PC-3 (cell line): Measurements from ENCODE around the gene NFIX. TPM values are rescaled to one million over a fixed set of nuclear protein-coding genes. Genes with fewer than 3 reads are reported as not detected.

Experiments used
- ATAC-seq: fragments of 200-7000 bp; cut with Tn5 transposase; 2 replicates; pipeline ENCODE4 v1.9.1; 2020; ENCODE audit warnings: mild to moderate bottlenecking, moderate library complexity
- BruUV-seq: library from RNA; stranded (reverse); fragments of 400-500 nt; replicated peaks from 2 replicates; lab custom pipeline; 2021; lab: Mats Ljungman, UMichigan
- CTCF ChIA-PET: fragments of 300-600 bp; sonication (Branson Sonifier 250); formaldehyde crosslinking; loops from one replicate; lab custom pipeline; 2022; ENCODE audit warnings: antibody characterized with exemption; lab: Charles Lee
- POLR2A ChIA-PET: fragments of 300-600 bp; sonication (Branson Sonifier 250); formaldehyde crosslinking; loops from one replicate; lab custom pipeline; 2022; ENCODE audit warnings: antibody characterized with exemption; ENCODE audit not compliant: unreplicated experiment; lab: Charles Lee
- DNase-seq: peaks from one replicate; pipeline ENCODE4 v3.0.0-alpha.2; 2015
- H2AFZ ChIP-seq: fragments of 300-600 bp; sonication (generic); 2 replicates; pipeline ENCODE4 v1.6.0; 2016; ENCODE audit warnings: antibody characterized with exemption, low read length
- H3F3A ChIP-seq: fragments of 300-600 bp; sonication (generic); one replicate; pipeline ENCODE4 v1.6.0; 2017; ENCODE audit warnings: antibody characterized with exemption, low read length, control low read depth, mild to moderate bottlenecking; ENCODE audit not compliant: unreplicated experiment
- H3K27ac ChIP-seq: fragments of 300-600 bp; sonication (generic); 2 replicates; pipeline ENCODE4 v1.5.1; 2016; ENCODE audit warnings: mild to moderate bottlenecking, low read length
- H3K27me3 ChIP-seq: fragments of 300-600 bp; sonication (generic); 2 replicates; pipeline ENCODE4 v1.6.1; 2016; ENCODE audit warnings: low read length, mixed read lengths
- H3K36me3 ChIP-seq: fragments of 300-600 bp; sonication (generic); 2 replicates; pipeline ENCODE4 v1.6.1; 2016; ENCODE audit warnings: low read depth, mixed run types, low read length, mixed read lengths
- H3K4me1 ChIP-seq: fragments of 300-600 bp; sonication (generic); 2 replicates; pipeline ENCODE4 v1.5.1; 2016; ENCODE audit warnings: low read length; ENCODE audit not compliant: insufficient read depth
- H3K4me2 ChIP-seq: fragments of 300-600 bp; sonication (generic); 2 replicates; pipeline ENCODE4 v1.6.0; 2016; ENCODE audit warnings: low read length
- H3K4me3 ChIP-seq: fragments of 300-600 bp; sonication (generic); 2 replicates; pipeline ENCODE4 v1.5.1; 2016; ENCODE audit warnings: mild to moderate bottlenecking, low read length, mixed read lengths
- H3K79me2 ChIP-seq: fragments of 300-600 bp; sonication (generic); 2 replicates; pipeline ENCODE4 v1.6.1; 2017; ENCODE audit warnings: low read length, mixed read lengths
- H3K9ac ChIP-seq: fragments of 300-600 bp; sonication (generic); 2 replicates; pipeline ENCODE4 v1.6.0; 2016; ENCODE audit warnings: mild to moderate bottlenecking, low read length
- H3K9me2 ChIP-seq: fragments of 300-600 bp; sonication (generic); replicated peaks from 2 replicates; pipeline ENCODE4 v1.6.1; 2016; ENCODE audit warnings: mixed run types, low read length, mixed read lengths
- H3K9me3 ChIP-seq: fragments of 300-600 bp; sonication (generic); 2 replicates; pipeline ENCODE4 v1.6.1; 2016; ENCODE audit warnings: low read length, mixed read lengths
- H4K20me1 ChIP-seq: fragments of 300-600 bp; sonication (generic); 2 replicates; pipeline ENCODE4 v1.6.1; 2016; ENCODE audit warnings: low read length, mixed read lengths
- EZH2 ChIP-seq: fragments of 300-600 bp; sonication (generic); IDR thresholded peaks from one replicate; pipeline ENCODE4 v1.6.1; 2017; ENCODE audit warnings: antibody characterized with exemption, mild to moderate bottlenecking, low read length; ENCODE audit not compliant: unreplicated experiment
- EZH2phosphoT487 ChIP-seq: fragments of 300-600 bp; sonication (generic); IDR thresholded peaks from 2 replicates; pipeline ENCODE4 v1.6.1; 2018; ENCODE audit warnings: mild to moderate bottlenecking, antibody characterized with exemption, low read length, borderline replicate concordance
- intact Hi-C: fragments of 100-400 bp; cut with micrococcal nuclease; formaldehyde crosslinking; loops from 2 replicates; pipeline ENCODE4 v1.9.0; 2023
- total RNA-seq: library from RNA; depleted of rRNA; stranded (reverse); fragments of >200 nt; gene quantifications from 2 replicates; pipeline ENCODE4 v1.2.3, GENCODE V29; 2014
- TF ChIP-seq, protein P1 (sequence below): fragments of 300-600 bp; sonication (generic); conservative IDR thresholded peaks from 2 replicates; pipeline ENCODE4 v1.5.1; 2017; ENCODE audit warnings: antibody characterized with exemption, low read depth, mild to moderate bottlenecking, low read length

Gene NFIX
- total RNA-seq, 1 experiment from 2014 or later = 43.3 TPM

DNA sequence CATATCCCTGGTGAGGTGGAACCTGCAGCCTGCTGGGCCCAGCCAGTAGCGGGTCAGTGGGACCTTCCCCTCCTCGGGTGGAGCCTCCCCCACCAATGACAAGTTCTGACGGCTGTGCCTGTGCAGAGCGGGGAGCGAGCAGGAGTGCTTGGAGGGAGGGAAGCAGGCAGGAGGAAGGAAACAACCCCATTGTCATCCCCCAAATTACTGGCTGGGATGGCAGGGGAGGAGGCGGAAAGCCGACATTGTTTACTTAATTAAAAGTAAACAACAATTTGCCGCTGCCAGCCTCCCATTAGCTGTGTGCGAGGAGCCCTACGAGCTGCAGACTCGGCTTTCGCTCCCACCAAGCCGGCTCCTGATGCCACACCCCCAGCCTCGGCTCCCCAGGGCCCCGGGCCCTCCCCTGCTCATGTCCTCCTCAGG lies 61.9 kb downstream of the NFIX start:
- ChIA-PET CTCF (interaction anchor here (1.5 kb wide), 1 partner anchor 23 kb away, joined by 5 read pairs; no protein-coding TSS in a partner anchor), POLR2A (interaction anchor here (0.6 kb wide), 1 partner anchor 12 kb away, joined by 3 read pairs; no protein-coding TSS in a partner anchor)
- intact Hi-C loops = loop anchor here (2.0 kb wide), 1 partner anchor 42 kb away; no protein-coding TSS in a partner anchor
- peaks cover 72% of the 10 kb centered on the region for H3K4me1 ChIP-seq
- no peaks in the 10 kb centered on the region for H3K9me2 ChIP-seq
- no peak overlapping the region for H2AFZ ChIP-seq
- TF ChIP-seq EZH2phosphoT487 = no peak
- no peak for TF ChIP-seq EZH2
- TF ChIP-seq, protein P1, sequence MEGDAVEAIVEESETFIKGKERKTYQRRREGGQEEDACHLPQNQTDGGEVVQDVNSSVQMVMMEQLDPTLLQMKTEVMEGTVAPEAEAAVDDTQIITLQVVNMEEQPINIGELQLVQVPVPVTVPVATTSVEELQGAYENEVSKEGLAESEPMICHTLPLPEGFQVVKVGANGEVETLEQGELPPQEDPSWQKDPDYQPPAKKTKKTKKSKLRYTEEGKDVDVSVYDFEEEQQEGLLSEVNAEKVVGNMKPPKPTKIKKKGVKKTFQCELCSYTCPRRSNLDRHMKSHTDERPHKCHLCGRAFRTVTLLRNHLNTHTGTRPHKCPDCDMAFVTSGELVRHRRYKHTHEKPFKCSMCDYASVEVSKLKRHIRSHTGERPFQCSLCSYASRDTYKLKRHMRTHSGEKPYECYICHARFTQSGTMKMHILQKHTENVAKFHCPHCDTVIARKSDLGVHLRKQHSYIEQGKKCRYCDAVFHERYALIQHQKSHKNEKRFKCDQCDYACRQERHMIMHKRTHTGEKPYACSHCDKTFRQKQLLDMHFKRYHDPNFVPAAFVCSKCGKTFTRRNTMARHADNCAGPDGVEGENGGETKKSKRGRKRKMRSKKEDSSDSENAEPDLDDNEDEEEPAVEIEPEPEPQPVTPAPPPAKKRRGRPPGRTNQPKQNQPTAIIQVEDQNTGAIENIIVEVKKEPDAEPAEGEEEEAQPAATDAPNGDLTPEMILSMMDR = no peak
- no peaks in the 10 kb centered on the region for H4K20me1 ChIP-seq
- peak; percentile 0; the same call in 1 of the 2 replicates for ATAC-seq
- peak; percentile 34 for DNase-seq
- no TSS peak for BruUV-seq
- peaks cover 74% of the 10 kb centered on the region for H3K79me2 ChIP-seq
- H3K27me3 ChIP-seq = no peaks in the 10 kb centered on the region
- H3K9me3 ChIP-seq = no peaks in the 10 kb centered on the region
- no peaks in the 10 kb centered on the region for H3K36me3 ChIP-seq
- H3K4me3 ChIP-seq = no peak overlapping the region
- no peak overlapping the region for H3K9ac ChIP-seq
- 0 out of 2 replicates have a peak overlapping the region, but pooled peaks have one; percentile 99 for H3K27ac ChIP-seq
- peak overlapping the region; percentile 95 for H3K4me2 ChIP-seq
- H3F3A ChIP-seq = no peaks in the 10 kb centered on the region

DNA sequence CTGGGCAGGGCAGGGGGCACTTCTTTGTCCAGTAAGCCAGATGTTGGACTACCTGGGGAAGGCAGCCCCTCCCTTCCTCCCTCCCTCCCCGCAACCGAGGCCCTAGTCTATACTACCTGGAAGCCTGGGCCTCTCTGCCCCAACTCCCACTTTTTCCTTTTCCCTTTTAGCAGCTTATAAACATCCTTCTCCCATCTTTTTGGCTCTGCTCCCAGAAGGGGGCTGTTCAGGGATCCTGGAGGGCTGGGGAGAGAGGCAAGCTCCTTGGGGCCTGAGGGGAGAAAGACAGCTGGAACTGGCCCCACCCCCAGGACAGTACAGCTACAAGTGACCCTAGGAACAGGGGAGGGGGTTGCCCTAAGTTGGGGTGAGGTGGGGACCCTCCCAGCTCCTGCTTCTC lies 62.5 kb downstream of the NFIX start:
- ATAC-seq = no peak
- CTCF ChIA-PET = no interaction called here
- Histone ChIP-seq H3F3A (no peaks in the 10 kb centered on the region), H3K36me3 (no peaks in the 10 kb centered on the region), H3K27me3 (no peaks in the 10 kb centered on the region), H3K9me2 (no peaks in the 10 kb centered on the region), H3K9ac (no peak overlapping the region), H3K27ac (0 out of 2 replicates have a peak overlapping the region, but pooled peaks have one; percentile 99), H2AFZ (no peak overlapping the region), H3K79me2 (peaks cover 74% of the 10 kb centered on the region), H4K20me1 (no peaks in the 10 kb centered on the region), H3K4me2 (peak overlapping the region; percentile 95; the same call in 1 of the 2 replicates), H3K9me3 (no peaks in the 10 kb centered on the region), H3K4me1 (peaks cover 66% of the 10 kb centered on the region), H3K4me3 (no peak overlapping the region)
- intact Hi-C loops = loop anchor here (2.0 kb wide), 1 partner anchor 43 kb away; no protein-coding TSS in a partner anchor
- no peak for DNase-seq
- POLR2A ChIA-PET = no interaction called here
- no TSS peak for BruUV-seq
- TF ChIP-seq, protein P1 = no peak
- no peak for TF ChIP-seq EZH2phosphoT487
- TF ChIP-seq EZH2 = no peak
